GM20431 (cell line): ENCODE results near the gene SLITRK2.

ENCODE experiments used
- in situ Hi-C: fragments of 300-500 bp; cut with MseI, MboI; formaldehyde crosslinking; loops from one replicate; pipeline ENCODE4 v1.15.0; 2020; ENCODE audit warnings: low sequenced_read_pairs; ENCODE audit not compliant: unreplicated experiment

The SLITRK2 gene

GRCh38 chrX:145848448-145848847 lies 30.8 kb downstream of the SLITRK2 start:
- in situ Hi-C loops, result no loop called here

- in situ Hi-C loops, result no loop called here
Observed at GRCh38 chrX:145848857-145849256, 31.2 kb downstream of the SLITRK2 start.

- in situ Hi-C loops, result no loop called here
Observed at GRCh38 chrX:145853181-145853580, 35.6 kb downstream of the SLITRK2 start.

GRCh38 chrX:145856181-145856580 lies 38.6 kb downstream of the SLITRK2 start:
- in situ Hi-C loops, result no loop called here

- in situ Hi-C loops, result no loop called here
Observed at GRCh38 chrX:145861818-145862217, 44.2 kb downstream of the SLITRK2 start.

GRCh38 chrX:145865082-145865481 lies 47.5 kb downstream of the SLITRK2 start:
- in situ Hi-C loops, result no loop called here
